ENCODE measurements around the gene ANXA2R. TPM values are rescaled to one million over a fixed set of nuclear protein-coding genes. Genes with fewer than 3 reads are reported as not detected.
"Not testable (repeated sequence)": the region's sequence is repeated elsewhere in the genome, so short reads cannot be mapped to it uniquely, and the experiment has no call there.

The ANXA2R gene
- total RNA-seq, 1 donor: 3.6 TPM

- H2AFZ ChIP-seq (ENCODE audit: low read length): no peak overlapping the region
- no peaks in the 10 kb centered on the region for H4K20me1 ChIP-seq (ENCODE audit: insufficient read depth, low read length)
- H3K27ac ChIP-seq (ENCODE audit: low read depth, low read length): peak overlapping the region; percentile 42
- no peak for DNase-seq (ENCODE audit: insufficient read length, low spot score, missing footprints)
- no peak overlapping the region for H3K4me3 ChIP-seq (ENCODE audit: insufficient read depth, low read length)
- H3K27me3 ChIP-seq (ENCODE audit: insufficient read depth, low read length): no peaks in the 10 kb centered on the region
- no peaks in the 10 kb centered on the region for H3K36me3 ChIP-seq (ENCODE audit: insufficient read depth, low read length)
- H3K4me2 ChIP-seq (ENCODE audit: insufficient read depth, low read length): peak overlapping the region; percentile 60
- H3K9me3 ChIP-seq (ENCODE audit: low read depth, low read length): no peaks in the 10 kb centered on the region
- peaks cover 65% of the 10 kb centered on the region for H3K79me2 ChIP-seq (ENCODE audit: insufficient read depth, low read length)
- TF ChIP-seq, protein P1, sequence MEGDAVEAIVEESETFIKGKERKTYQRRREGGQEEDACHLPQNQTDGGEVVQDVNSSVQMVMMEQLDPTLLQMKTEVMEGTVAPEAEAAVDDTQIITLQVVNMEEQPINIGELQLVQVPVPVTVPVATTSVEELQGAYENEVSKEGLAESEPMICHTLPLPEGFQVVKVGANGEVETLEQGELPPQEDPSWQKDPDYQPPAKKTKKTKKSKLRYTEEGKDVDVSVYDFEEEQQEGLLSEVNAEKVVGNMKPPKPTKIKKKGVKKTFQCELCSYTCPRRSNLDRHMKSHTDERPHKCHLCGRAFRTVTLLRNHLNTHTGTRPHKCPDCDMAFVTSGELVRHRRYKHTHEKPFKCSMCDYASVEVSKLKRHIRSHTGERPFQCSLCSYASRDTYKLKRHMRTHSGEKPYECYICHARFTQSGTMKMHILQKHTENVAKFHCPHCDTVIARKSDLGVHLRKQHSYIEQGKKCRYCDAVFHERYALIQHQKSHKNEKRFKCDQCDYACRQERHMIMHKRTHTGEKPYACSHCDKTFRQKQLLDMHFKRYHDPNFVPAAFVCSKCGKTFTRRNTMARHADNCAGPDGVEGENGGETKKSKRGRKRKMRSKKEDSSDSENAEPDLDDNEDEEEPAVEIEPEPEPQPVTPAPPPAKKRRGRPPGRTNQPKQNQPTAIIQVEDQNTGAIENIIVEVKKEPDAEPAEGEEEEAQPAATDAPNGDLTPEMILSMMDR (IDR thresholded peaks at IDR 0.05; ENCODE audit: extremely low read depth, low read depth, low read length): no peak
- H3K4me1 ChIP-seq (ENCODE audit: insufficient read depth, low read length): peaks cover 29% of the 10 kb centered on the region
Measured at GRCh38 chr5:43061352-43062075, 21.4 kb upstream of the ANXA2R start.

DNA sequence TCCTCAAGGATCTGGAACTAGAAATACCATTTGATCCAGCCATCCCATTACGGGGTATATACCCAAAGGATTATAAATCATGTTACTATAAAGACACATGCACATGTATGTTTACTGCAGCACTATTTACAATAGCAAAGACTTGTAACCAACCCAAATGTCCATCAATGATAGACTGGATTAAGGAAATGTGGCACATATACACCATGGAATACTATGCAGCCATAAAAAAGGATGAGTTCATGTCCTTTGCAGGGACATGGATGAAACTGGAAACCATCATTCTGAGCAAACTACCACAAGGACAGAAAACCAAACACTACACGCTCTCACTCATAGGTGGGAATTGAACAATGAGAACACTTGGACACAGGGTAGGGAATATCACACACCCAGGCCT lies 19.9 kb upstream of the ANXA2R start:
- not testable (repeated sequence) for H3K9me3 ChIP-seq (ENCODE audit: low read depth, low read length); H3K27ac ChIP-seq (ENCODE audit: low read depth, low read length); H4K20me1 ChIP-seq (ENCODE audit: insufficient read depth, low read length); H2AFZ ChIP-seq (ENCODE audit: low read length); H3K36me3 ChIP-seq (ENCODE audit: insufficient read depth, low read length); DNase-seq (ENCODE audit: insufficient read length, low spot score, missing footprints); H3K4me2 ChIP-seq (ENCODE audit: insufficient read depth, low read length); H3K4me3 ChIP-seq (ENCODE audit: insufficient read depth, low read length); H3K27me3 ChIP-seq (ENCODE audit: insufficient read depth, low read length)
- Histone ChIP-seq H3K4me1 (ENCODE audit: insufficient read depth, low read length) (peaks cover 29% of the 10 kb centered on the region), H3K79me2 (ENCODE audit: insufficient read depth, low read length) (peaks cover 53% of the 10 kb centered on the region)

GRCh38 chr5:43055098-43055497 lies 15.0 kb upstream of the ANXA2R start:
- not testable (repeated sequence) for H3K4me3 ChIP-seq (ENCODE audit: insufficient read depth, low read length); H3K27ac ChIP-seq (ENCODE audit: low read depth, low read length); H2AFZ ChIP-seq (ENCODE audit: low read length); H3K9me3 ChIP-seq (ENCODE audit: low read depth, low read length); H3K36me3 ChIP-seq (ENCODE audit: insufficient read depth, low read length); H4K20me1 ChIP-seq (ENCODE audit: insufficient read depth, low read length); H3K4me2 ChIP-seq (ENCODE audit: insufficient read depth, low read length); DNase-seq (ENCODE audit: insufficient read length, low spot score, missing footprints); H3K27me3 ChIP-seq (ENCODE audit: insufficient read depth, low read length)
- Histone ChIP-seq H3K4me1 (ENCODE audit: insufficient read depth, low read length) (peaks cover 10% of the 10 kb centered on the region), H3K79me2 (ENCODE audit: insufficient read depth, low read length) (peaks cover 52% of the 10 kb centered on the region)

GRCh38 chr5:43051684-43052083 lies 11.6 kb upstream of the ANXA2R start:
- Histone ChIP-seq H2AFZ (ENCODE audit: low read length) (no peak overlapping the region), H4K20me1 (ENCODE audit: insufficient read depth, low read length) (no peaks in the 10 kb centered on the region), H3K4me1 (ENCODE audit: insufficient read depth, low read length) (peaks cover 29% of the 10 kb centered on the region), H3K27ac (ENCODE audit: low read depth, low read length) (no peak overlapping the region), H3K36me3 (ENCODE audit: insufficient read depth, low read length) (peaks cover 7% of the 10 kb centered on the region), H3K27me3 (ENCODE audit: insufficient read depth, low read length) (no peaks in the 10 kb centered on the region), H3K4me3 (ENCODE audit: insufficient read depth, low read length) (no peak overlapping the region), H3K9me3 (ENCODE audit: low read depth, low read length) (no peaks in the 10 kb centered on the region), H3K79me2 (ENCODE audit: insufficient read depth, low read length) (peaks cover 67% of the 10 kb centered on the region), H3K4me2 (ENCODE audit: insufficient read depth, low read length) (no peak overlapping the region)
- no peak for DNase-seq (ENCODE audit: insufficient read length, low spot score, missing footprints)
- TF ChIP-seq, protein P1 (IDR thresholded peaks at IDR 0.05; ENCODE audit: extremely low read depth, low read depth, low read length): no peak

DNA sequence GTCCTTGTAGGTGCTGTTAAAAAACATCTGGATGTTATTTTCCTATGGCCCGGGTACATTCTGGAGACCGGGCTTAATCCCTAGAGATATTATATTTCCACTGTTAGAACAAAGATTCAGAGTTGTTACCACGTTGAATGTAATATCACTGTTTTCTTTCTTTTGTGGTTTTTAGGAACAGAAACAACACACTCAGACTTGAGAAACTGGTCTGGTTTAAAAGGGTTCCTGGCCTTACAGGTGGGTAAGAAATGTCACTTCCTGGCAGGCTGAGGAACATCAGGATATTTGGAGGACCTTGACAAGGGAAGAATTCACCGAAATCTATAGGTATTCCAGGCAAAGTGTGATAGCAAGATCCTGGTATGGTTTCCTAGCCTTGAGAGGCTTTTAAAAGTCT lies 10.3 kb upstream of the ANXA2R start:
- TF ChIP-seq, protein P1 (IDR thresholded peaks at IDR 0.05; ENCODE audit: extremely low read depth, low read depth, low read length): no peak
- peaks cover 76% of the 10 kb centered on the region for H3K79me2 ChIP-seq (ENCODE audit: insufficient read depth, low read length)
- H3K4me3 ChIP-seq (ENCODE audit: insufficient read depth, low read length): no peak overlapping the region
- DNase-seq (ENCODE audit: insufficient read length, low spot score, missing footprints): no peak
- peaks cover 7% of the 10 kb centered on the region for H3K36me3 ChIP-seq (ENCODE audit: insufficient read depth, low read length)
- H3K4me1 ChIP-seq (ENCODE audit: insufficient read depth, low read length): peaks cover 29% of the 10 kb centered on the region
- H3K27ac ChIP-seq (ENCODE audit: low read depth, low read length): no peak overlapping the region
- H2AFZ ChIP-seq (ENCODE audit: low read length): peak overlapping the region; percentile 37
- no peaks in the 10 kb centered on the region for H3K9me3 ChIP-seq (ENCODE audit: low read depth, low read length)
- H3K4me2 ChIP-seq (ENCODE audit: insufficient read depth, low read length): no peak overlapping the region
- no peaks in the 10 kb centered on the region for H4K20me1 ChIP-seq (ENCODE audit: insufficient read depth, low read length)
- no peaks in the 10 kb centered on the region for H3K27me3 ChIP-seq (ENCODE audit: insufficient read depth, low read length)
